GM12864 (cell line): Measurements from ENCODE around the gene KIZ.

Experiments
- DNase-seq: peaks from one replicate; pipeline ENCODE4 v3.0.0-alpha.2; 2011; ENCODE audit warnings: low read depth
- H3K4me3 ChIP-seq: 2 replicates; pipeline ENCODE4 v1.5.1; 2011; ENCODE audit warnings: mild to moderate bottlenecking, low read depth, low read length, control low read depth
- TF ChIP-seq, protein P1 (sequence below): IDR thresholded peaks from 2 replicates; pipeline ENCODE4 v1.5.1; 2011; ENCODE audit warnings: low read depth, mild to moderate bottlenecking, moderate library complexity, low read length, control low read depth, inconsistent platforms; ENCODE audit errors: missing control alignments

Gene KIZ

DNA sequence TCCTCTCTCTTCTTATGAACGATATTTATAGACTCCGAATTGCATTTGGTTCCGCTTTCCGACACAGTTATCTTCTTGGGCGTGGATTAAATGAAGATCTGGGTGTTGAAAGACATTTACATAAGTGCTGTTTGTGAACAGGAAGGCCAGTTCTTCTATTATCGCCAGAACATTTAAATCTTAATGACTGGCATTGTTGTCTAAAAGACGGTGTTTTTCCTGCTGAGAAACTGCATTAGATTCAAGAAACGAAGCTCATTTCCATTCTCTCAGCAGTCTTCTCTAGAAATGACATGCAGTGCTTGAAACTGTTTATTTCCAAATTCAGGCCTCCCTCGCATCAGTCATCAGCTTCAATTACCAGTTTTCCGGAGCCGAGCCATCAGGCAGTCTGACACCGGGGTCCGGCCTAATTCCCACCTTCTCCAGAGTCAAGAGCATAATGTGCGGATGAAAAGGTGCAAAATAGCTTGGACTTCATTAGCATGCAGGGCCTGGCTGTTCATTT, 35.7 kb upstream of the KIZ start:
- no peak for DNase-seq
- no peak overlapping the region for H3K4me3 ChIP-seq
- TF ChIP-seq, protein P1, sequence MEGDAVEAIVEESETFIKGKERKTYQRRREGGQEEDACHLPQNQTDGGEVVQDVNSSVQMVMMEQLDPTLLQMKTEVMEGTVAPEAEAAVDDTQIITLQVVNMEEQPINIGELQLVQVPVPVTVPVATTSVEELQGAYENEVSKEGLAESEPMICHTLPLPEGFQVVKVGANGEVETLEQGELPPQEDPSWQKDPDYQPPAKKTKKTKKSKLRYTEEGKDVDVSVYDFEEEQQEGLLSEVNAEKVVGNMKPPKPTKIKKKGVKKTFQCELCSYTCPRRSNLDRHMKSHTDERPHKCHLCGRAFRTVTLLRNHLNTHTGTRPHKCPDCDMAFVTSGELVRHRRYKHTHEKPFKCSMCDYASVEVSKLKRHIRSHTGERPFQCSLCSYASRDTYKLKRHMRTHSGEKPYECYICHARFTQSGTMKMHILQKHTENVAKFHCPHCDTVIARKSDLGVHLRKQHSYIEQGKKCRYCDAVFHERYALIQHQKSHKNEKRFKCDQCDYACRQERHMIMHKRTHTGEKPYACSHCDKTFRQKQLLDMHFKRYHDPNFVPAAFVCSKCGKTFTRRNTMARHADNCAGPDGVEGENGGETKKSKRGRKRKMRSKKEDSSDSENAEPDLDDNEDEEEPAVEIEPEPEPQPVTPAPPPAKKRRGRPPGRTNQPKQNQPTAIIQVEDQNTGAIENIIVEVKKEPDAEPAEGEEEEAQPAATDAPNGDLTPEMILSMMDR: no peak

DNA sequence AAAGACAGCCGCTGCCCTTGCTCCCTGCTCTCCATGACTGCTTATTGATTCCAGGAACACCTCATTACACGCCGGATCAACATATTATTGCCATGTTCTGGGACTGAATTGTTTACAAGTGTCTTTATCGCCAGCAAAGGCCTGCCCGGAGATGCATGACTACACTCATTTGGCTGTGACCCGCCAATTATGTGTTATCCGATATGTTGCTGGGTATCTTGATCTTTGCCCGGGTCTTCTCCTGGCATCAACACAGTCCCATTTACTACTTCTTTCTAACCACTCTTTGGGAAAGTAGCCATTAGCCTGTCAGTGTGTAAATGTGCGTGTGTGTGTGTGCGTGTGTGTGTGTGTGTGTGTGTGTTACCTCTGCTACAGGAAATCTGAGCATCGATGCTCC, 35.2 kb upstream of the KIZ start:
- TF ChIP-seq, protein P1: no peak
- H3K4me3 ChIP-seq: no peak overlapping the region
- DNase-seq: no peak

- no peak for DNase-seq
- no peak overlapping the region for H3K4me3 ChIP-seq
- TF ChIP-seq, protein P1: no peak
Observed at GRCh38 chr20:21092806-21093205, 33.1 kb upstream of the KIZ start.

DNA sequence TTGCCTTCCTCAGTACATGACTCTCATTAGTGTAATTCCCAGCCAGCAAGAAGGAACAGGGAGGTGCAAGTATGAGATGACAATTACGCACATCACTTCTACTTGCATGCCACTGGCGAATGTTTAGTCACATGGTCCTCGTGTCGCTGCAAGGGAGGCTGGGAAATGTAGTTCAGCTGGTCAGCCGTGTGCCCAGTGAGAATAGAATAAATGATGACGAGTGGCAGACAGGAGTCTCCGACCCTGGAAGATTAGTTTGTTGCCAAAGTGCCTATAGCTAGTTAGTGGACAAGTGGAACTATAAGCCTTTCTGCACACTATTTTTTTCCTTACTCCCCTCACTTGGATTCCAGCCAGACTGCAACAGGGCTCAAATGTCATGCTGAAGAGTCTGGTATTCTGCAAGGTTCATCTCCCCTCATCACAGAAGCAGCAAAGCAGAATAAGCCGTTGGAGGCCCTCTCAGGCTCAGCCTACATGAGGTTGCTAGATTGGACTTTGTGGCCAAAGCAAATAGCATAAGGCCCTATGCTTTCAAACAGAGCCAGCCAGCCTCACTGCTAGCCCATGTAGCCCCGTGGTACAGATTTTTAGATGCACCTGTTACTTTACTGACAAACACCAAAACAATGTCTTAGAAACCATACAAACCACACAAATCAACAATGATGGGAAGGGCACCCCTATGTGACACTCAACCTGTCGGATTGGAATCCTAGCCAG, 29.4 kb upstream of the KIZ start:
- peak; percentile 19 for DNase-seq
- TF ChIP-seq, protein P1: no peak

DNA sequence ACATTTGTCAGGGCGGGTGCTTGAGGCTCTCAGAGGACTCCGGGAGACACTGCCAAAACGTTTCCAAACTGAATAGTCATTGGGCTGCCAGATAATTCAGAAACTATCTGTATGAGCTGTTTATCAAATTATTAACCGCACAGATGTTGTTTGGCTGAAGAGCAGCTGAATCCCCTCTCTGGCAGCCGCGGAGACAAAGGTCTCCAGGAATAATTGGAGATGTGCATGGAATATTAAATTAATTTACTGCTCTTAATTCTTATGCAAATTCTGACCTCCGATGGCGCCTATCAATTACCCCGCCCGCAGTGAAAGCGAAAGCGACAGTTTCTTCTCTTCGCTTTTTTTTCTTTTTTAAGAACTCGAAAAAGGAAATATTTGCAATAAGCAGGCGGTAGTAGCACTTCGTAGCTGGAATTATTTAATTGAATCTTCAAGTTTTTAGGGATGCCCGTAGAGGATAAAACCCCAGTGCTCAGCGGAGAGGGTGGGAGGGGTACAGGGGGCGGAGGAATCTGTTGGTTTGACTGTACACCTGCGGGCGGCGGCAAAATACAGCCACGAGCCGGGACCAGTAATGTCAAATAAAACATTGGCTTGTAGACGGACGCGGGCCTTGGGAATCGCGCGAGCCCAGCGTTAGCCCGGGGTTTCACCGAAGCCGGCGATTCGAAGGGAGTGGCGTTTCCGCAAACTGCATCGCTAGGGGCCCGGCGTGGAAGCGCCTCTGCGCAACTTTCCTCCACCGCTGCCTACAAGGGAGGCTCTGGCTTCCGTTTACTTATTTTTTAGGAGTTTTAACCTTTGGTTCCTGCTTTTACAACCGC, 25.9 kb upstream of the KIZ start:
- no peak for DNase-seq
- TF ChIP-seq, protein P1: no peak
- H3K4me3 ChIP-seq: peak overlapping the region; percentile 56

More for the DNA sequence above, 29.4 kb upstream of the KIZ start:
- H3K4me3 ChIP-seq: no peak overlapping the region

- H3K4me3 ChIP-seq: peak overlapping the region; percentile 56
- no peak for DNase-seq
- TF ChIP-seq, protein P1: no peak
Observed at GRCh38 chr20:21100578-21101452, 25.1 kb upstream of the KIZ start.
